ENCODE measurements around the gene ULK4.
"Not testable (repeated sequence)": the region's sequence is repeated elsewhere in the genome, so short reads cannot be mapped to it uniquely, and the experiment has no call there.

Gene ULK4

DNA sequence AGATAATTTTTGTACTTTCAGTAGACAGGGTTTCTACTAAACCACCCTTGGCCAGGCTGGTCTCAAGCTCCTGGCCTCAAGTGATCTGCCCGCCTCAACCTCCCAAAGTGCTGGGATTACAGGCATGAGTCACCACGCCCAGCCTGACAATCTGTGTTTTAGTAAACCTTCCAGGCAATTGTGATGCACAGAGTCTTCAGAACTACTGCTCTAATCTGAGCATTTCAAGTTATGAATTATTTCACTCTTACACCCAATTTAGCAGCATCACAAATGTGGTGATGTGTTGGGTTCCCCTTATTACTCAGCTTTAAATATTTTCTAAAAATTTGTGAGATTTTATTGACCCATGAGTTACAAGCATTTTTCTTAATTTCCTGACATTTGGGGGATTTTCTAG is 94.4 kb downstream of the ULK4 start:
- DNase-seq (ENCODE audit: low read depth), result no peak
- H3K4me3 ChIP-seq (ENCODE audit: low read length), result no peak overlapping the region
- TF ChIP-seq, protein P1, sequence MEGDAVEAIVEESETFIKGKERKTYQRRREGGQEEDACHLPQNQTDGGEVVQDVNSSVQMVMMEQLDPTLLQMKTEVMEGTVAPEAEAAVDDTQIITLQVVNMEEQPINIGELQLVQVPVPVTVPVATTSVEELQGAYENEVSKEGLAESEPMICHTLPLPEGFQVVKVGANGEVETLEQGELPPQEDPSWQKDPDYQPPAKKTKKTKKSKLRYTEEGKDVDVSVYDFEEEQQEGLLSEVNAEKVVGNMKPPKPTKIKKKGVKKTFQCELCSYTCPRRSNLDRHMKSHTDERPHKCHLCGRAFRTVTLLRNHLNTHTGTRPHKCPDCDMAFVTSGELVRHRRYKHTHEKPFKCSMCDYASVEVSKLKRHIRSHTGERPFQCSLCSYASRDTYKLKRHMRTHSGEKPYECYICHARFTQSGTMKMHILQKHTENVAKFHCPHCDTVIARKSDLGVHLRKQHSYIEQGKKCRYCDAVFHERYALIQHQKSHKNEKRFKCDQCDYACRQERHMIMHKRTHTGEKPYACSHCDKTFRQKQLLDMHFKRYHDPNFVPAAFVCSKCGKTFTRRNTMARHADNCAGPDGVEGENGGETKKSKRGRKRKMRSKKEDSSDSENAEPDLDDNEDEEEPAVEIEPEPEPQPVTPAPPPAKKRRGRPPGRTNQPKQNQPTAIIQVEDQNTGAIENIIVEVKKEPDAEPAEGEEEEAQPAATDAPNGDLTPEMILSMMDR (conservative IDR thresholded peaks at IDR 0.05; ENCODE audit: low read depth, low read length), result no peak

DNA sequence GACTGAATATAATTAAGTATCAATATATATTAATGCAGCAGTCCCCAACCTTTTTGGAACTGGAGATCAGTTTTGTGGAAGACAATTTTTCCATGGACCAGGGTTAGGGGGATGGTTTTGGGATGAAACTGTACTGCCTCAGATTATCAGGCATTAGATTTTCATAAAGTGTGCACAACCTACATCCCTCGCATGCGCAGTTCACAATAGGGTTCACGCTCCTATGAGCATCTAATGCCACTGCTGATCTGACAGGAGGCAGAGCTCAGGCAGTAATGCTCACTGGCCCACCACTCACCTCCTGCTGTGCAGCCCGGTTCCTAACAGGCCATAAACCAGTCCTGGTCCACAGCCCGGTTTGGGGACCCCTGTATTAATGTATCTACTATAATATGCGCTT is 95.6 kb downstream of the ULK4 start:
- no peak for DNase-seq (ENCODE audit: low read depth)
- H3K4me3 ChIP-seq (ENCODE audit: low read length), result no peak overlapping the region
- TF ChIP-seq, protein P1 (conservative IDR thresholded peaks at IDR 0.05; ENCODE audit: low read depth, low read length), result no peak

DNA sequence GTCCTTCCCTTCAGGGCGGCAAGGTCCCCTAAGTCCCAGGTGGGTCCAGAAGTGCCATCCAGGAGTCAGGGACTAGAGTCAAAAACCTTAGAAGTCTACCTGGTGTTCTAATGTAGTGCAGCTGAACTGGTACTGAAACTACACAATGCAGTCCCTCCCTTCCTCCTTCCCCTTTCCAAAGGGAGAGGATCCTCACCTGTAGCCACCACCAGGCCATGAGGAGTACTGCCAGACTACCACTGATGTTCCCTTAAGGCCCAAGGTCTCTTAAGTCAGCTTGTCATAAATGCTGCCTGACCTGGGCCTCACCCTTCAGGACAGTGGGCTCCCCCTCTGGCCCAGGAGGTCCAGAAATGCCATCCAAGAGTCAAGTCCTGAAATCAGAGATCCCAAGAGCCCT is 98.9 kb downstream of the ULK4 start:
- TF ChIP-seq, protein P1 (conservative IDR thresholded peaks at IDR 0.05; ENCODE audit: low read depth, low read length), result peak; percentile 6
- DNase-seq (ENCODE audit: low read depth), result no peak

DNA sequence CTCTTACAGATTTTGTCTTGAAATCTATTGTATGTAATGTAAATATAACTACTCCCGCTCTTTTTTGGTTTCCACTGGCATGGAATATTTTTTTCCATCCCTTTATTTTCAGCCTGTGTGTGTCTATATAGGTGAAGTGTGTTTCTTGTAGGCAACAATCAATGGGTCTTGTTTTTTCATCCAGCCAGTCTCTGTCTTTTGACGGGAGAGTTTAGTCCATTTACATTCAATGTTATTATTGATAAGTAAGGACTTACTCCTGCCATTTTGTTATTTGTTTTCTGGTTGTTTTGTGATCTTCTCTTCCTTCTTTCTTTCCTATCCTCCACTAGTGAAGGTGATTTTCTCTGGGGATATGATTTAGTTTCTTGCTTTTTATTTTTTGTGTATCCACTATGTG is 101.4 kb downstream of the ULK4 start:
- DNase-seq (ENCODE audit: low read depth); H3K4me3 ChIP-seq (ENCODE audit: low read length): not testable (repeated sequence)

More for the DNA sequence above, 98.9 kb downstream of the ULK4 start:
- no peak overlapping the region for H3K4me3 ChIP-seq (ENCODE audit: low read length)

DNA sequence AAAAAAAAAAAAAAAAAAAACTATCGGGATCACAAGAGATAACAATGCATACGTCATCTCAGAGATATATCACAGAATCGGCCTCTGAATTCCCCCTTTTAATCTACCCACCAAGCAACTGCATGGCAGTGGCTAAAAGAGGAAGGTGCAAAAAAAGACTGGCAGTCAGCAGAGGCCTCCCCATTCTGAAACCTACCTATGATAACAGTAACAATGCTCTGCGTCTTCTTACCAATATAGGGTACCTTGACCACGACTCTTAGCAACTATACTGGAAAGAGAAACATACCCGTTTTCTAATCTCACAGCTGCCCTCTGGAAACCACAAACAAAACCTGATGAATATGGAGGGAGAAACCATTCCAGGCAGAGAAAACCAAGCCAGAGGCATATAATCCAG is 106.9 kb downstream of the ULK4 start:
- TF ChIP-seq, protein P1 (conservative IDR thresholded peaks at IDR 0.05; ENCODE audit: low read depth, low read length), result no peak
- DNase-seq (ENCODE audit: low read depth), result no peak

DNA sequence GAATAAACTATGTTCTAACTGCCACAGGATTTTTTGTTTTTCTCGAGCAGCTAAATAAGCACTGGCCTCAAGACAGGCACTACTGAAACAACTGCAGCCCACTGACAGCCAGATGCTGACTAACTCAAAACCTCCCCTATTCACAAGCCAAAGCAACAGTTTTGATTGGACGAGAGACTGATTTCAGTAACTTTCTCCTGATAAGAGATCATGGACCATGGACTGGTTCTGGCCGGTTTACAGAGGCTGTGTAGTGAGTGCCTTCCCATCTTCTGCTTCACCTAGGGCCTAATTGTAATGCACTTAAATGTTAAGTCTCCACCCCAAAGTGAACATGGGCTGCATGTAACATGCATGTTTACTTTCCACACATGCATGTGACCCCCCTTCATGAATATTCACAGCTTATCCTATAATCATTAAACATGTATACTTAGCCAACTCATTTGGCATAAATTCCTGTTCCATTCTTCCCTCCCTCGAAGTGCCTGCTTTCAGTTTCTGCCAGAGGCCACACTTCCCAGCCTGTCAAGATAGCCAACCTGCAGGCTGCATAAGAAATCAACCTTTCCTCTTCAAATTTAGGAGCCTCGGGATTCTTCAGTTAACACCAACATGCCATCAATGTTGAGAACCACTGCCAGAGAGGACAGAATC is 108.2 kb downstream of the ULK4 start:
- TF ChIP-seq, protein P1 (conservative IDR thresholded peaks at IDR 0.05; ENCODE audit: low read depth, low read length), result no peak
- DNase-seq (ENCODE audit: low read depth), result no peak
- no peak overlapping the region for H3K4me3 ChIP-seq (ENCODE audit: low read length)

More for the DNA sequence above, 106.9 kb downstream of the ULK4 start:
- no peak overlapping the region for H3K4me3 ChIP-seq (ENCODE audit: low read length)

DNA sequence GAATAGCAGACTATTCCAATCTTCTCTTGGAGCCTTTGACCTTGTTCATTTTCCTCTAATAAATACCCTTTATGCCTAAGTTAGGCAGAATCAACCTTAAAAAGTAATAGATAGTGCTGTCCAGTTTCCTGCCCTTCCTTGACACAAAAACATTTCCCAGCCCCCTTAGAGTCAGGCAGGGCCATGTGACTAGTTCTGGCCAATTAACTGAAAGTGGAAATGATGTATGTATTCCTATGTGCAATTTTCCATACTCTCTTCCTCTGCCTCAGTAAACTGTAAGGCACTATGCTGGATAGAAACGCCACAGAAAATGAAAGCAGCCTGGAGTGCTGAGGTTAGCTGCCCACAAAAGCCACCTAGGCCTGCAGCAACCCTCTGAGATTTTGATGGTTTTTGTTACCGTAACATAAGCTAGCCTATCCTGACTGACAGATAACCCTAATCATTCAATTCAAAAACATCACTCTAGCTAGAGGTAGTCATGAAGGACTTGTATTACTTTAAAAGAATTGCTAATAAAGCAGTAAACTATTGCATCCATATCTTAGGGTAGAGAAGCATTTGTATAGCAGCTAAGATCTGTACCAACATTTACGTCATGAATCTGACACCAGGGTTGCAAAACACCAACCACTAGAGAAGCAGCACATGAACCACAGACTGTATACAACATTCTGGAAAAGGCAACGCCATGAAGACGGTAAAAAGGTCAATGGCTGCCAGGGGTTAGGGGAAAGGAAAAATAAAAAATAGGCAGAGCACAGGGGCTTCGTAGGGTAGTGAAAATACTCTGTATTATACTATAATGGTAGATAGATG is 112.9 kb downstream of the ULK4 start:
- DNase-seq (ENCODE audit: low read depth), result no peak
- no peak overlapping the region for H3K4me3 ChIP-seq (ENCODE audit: low read length)
- TF ChIP-seq, protein P1 (conservative IDR thresholded peaks at IDR 0.05; ENCODE audit: low read depth, low read length), result no peak
